Measurements from ENCODE around the gene PRDM12.

GRCh38 chr9:130696996-130697395 is 32.6 kb downstream of the PRDM12 start:
- TF ChIP-seq CTCF (IDR thresholded peaks at IDR 0.05) (no peak), POLR2A (IDR thresholded peaks at IDR 0.05) (no peak)

Measured in heart left ventricle (tissue), 13 donors.